Heart left ventricle (tissue), 13 donors: ENCODE results near the gene OLIG1.

ENCODE experiments used
- POLR2A ChIP-seq, 2 donors: fragments of 450-650 bp; IDR thresholded peaks; one replicate each; pipeline ENCODE4 v1.6.1; 2017; ENCODE audit warnings: antibody characterized with exemption in 2 of 2, mild to moderate bottlenecking in 2 of 2, moderate library complexity in 2 of 2
- TF ChIP-seq, protein P1 (sequence below), 12 donors: fragments of 200-600 bp; sonication (generic) in 4 of 12; IDR thresholded peaks; one replicate each; pipeline versions ENCODE4 v1.5.0 to v1.8.0; 2018 to 2022; ENCODE audit warnings: antibody characterized with exemption in 12 of 12, mild to moderate bottlenecking in 5 of 12
- donor health status: ischemic (EF 13 %, LVEDD 7.1; RV severe dilation, severe dysfunction).
- donor health status: DM: no; HTN: yes; CAD: no.
- donor health status: DM: no; HTN: no; CAD: no.
- donor health status: ischemic (EF 25% LVEDD 6.9; RV normal size, moderate dysfunction).
- donor health status: ischemic (EF 25% LVEDD 5.7; RV mildly dilated, moderate dysfunction).
- donor health status: ischemic (EF 35%, LVEDD 5.7; RV mildly dilated, moderate dysfunction).
- donor health status: nonischemic (EF 11% LVEDD 7.7; RV severe dilation, severe dysfunction).
- donor health status: DM: yes; HTN: yes; CAD: no.
- donor health status: PGD.
- donor health status: ischemic (EF 29% LVEDD 5.4; RV normal size, mild dysfunction).
- donor health status: nonischemic (EF 23%, LVEDD 6.1; RV moderate dilation, normal function).

DNA sequence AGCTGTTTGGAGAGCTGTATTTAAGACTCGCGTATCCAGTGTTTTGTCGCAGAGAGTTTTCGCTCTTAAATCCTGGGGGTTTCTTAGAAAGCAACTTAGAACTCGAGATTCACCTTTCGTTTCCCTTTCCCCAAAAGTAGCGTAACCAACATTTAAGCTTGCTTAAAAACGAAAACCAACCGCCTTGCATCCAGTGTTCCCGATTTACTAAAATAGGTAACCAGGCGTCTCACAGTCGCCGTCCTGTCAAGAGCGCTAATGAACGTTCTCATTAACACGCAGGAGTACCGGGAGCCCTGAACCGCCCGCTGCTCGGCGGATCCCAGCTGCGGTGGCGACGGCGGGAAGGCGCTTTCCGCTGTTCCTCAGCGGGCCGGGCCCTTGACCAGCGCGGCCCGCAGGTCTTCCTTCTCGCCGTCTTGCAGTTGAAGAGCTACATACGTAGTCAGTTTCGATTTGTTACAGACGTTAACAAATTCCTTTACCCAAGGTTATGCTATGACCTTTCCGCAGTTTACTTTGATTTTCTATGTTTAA lies 1.9 kb downstream of the OLIG1 start:
- TF ChIP-seq, protein P1, sequence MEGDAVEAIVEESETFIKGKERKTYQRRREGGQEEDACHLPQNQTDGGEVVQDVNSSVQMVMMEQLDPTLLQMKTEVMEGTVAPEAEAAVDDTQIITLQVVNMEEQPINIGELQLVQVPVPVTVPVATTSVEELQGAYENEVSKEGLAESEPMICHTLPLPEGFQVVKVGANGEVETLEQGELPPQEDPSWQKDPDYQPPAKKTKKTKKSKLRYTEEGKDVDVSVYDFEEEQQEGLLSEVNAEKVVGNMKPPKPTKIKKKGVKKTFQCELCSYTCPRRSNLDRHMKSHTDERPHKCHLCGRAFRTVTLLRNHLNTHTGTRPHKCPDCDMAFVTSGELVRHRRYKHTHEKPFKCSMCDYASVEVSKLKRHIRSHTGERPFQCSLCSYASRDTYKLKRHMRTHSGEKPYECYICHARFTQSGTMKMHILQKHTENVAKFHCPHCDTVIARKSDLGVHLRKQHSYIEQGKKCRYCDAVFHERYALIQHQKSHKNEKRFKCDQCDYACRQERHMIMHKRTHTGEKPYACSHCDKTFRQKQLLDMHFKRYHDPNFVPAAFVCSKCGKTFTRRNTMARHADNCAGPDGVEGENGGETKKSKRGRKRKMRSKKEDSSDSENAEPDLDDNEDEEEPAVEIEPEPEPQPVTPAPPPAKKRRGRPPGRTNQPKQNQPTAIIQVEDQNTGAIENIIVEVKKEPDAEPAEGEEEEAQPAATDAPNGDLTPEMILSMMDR (IDR thresholded peaks at IDR 0.05) = no peak
- no peak for TF ChIP-seq POLR2A (IDR thresholded peaks at IDR 0.05)
